ENCODE data around the gene TET1. TPM values are rescaled to one million over a fixed set of nuclear protein-coding genes. Genes with fewer than 3 reads are reported as not detected.
A peak's percentile ranks its signal among the peaks of the same experiment; 100 is the strongest.

TET1 gene
- total and polyA plus RNA-seq, 9 of the 15 experiments (the other 6 are each of a cell fraction or from before 2014, with no cell fraction given), result 2.6 to 21.3 (median 11.6) TPM

GRCh38 chr10:68543004-68543918 lies 16.9 kb upstream of the TET1 start (continued):
- TF ChIP-seq BHLHE40 (IDR thresholded peaks at IDR 0.05; ENCODE audit: low read length) (peak; percentile 78), NR2C1 (IDR thresholded peaks at IDR 0.05) (0 out of 2 replicates have a peak, but pooled peaks have one; percentile 10), NR2C1 (tag; IDR thresholded peaks at IDR 0.05) (no peak), DPF2 (IDR thresholded peaks at IDR 0.05) (0 out of 2 replicates have a peak, but pooled peaks have one; percentile 16), C11orf30 (IDR thresholded peaks at IDR 0.05; ENCODE audit: low read depth) (peak; percentile 25; the same call in 1 of the 2 replicates), LCOR (CRISPR knock-in tag; IDR thresholded peaks at IDR 0.05) (0 out of 2 replicates have a peak, but pooled peaks have one; percentile 50), CHD7 (IDR thresholded peaks at IDR 0.05; ENCODE audit: low read depth, low read length) (no peak), TFE3 (CRISPR knock-in tag; IDR thresholded peaks at IDR 0.05) (0 out of 2 replicates have a peak, but pooled peaks have one; percentile 19), FOXA3 (CRISPR knock-in tag; conservative IDR thresholded peaks at IDR 0.05 in 1 of 2, IDR thresholded peaks at IDR 0.05 in 1 of 2) (peak in 1 of 2 experiments; percentile 65; a peak in 1 of 4 replicates), TOE1 (IDR thresholded peaks at IDR 0.05; ENCODE audit: borderline replicate concordance) (0 out of 2 replicates have a peak, but pooled peaks have one; percentile 17), TOE1 (CRISPR knock-in tag; IDR thresholded peaks at IDR 0.05; ENCODE audit: borderline replicate concordance, low read depth) (no peak)

All from K562 (cell line).